PC-9 (cell line): ENCODE measurements around the gene C1orf185. TPM values are rescaled to one million over a fixed set of nuclear protein-coding genes. Genes with fewer than 3 reads are reported as not detected.

Experiments
- BruUV-seq: library from RNA; stranded (reverse); fragments of 400-500 nt; replicated peaks from 2 replicates; lab custom pipeline; 2021; lab: Mats Ljungman, UMichigan
- CTCF ChIA-PET: fragments of 300-600 bp; sonication (Branson Sonifier 250); formaldehyde crosslinking; loops from one replicate; lab custom pipeline; 2022; ENCODE audit warnings: antibody characterized with exemption; lab: Charles Lee
- POLR2A ChIA-PET: fragments of 300-600 bp; sonication (Branson Sonifier 250); formaldehyde crosslinking; loops from one replicate; lab custom pipeline; 2022; ENCODE audit warnings: antibody characterized with exemption; ENCODE audit not compliant: unreplicated experiment; lab: Charles Lee
- DNase-seq, 2 experiments: peaks; one replicate each; pipeline versions ENCODE4 v3.0.0 to v3.0.0-alpha.2; 2015 to 2022; ENCODE audit warnings: mixed read lengths in 1 of 2
- H2AFZ ChIP-seq: fragments of 200-600 bp; sonication (generic); 2 replicates; pipeline ENCODE4 v1.8.1; 2017; ENCODE audit warnings: antibody characterized with exemption
- H3F3A ChIP-seq: fragments of 200-600 bp; sonication (generic); 2 replicates; pipeline ENCODE4 v1.8.1; 2017; ENCODE audit warnings: antibody characterized with exemption, mild to moderate bottlenecking, low read depth; ENCODE audit not compliant: insufficient read depth
- H3K27ac ChIP-seq: fragments of 200-600 bp; sonication (generic); 2 replicates; pipeline ENCODE4 v1.6.1; 2016; ENCODE audit warnings: mixed run types
- H3K27me3 ChIP-seq: fragments of 200-600 bp; sonication (generic); 2 replicates; pipeline ENCODE4 v1.6.1; 2016; ENCODE audit warnings: low read depth, mixed run types; ENCODE audit not compliant: insufficient read depth
- H3K36me3 ChIP-seq: fragments of 200-600 bp; sonication (generic); 2 replicates; pipeline ENCODE4 v1.6.1; 2016; ENCODE audit warnings: low read depth, mixed run types
- H3K4me1 ChIP-seq: fragments of 200-600 bp; sonication (generic); replicated peaks from 2 replicates; pipeline ENCODE4 v1.6.1; 2016; ENCODE audit warnings: mixed run types; ENCODE audit not compliant: insufficient read depth
- H3K4me2 ChIP-seq: fragments of 200-600 bp; sonication (generic); 2 replicates; pipeline ENCODE4 v1.6.1; 2017; ENCODE audit warnings: mixed run types
- H3K4me3 ChIP-seq: fragments of 200-600 bp; sonication (generic); 2 replicates; pipeline ENCODE4 v1.6.1; 2016; ENCODE audit warnings: mixed run types
- H3K79me2 ChIP-seq: fragments of 200-600 bp; sonication (generic); 2 replicates; pipeline ENCODE4 v1.6.1; 2017; ENCODE audit warnings: low read depth, mixed run types
- H3K9me2 ChIP-seq: fragments of 200-600 bp; sonication (generic); 2 replicates; pipeline ENCODE4 v1.8.1; 2017; ENCODE audit warnings: mild to moderate bottlenecking; ENCODE audit not compliant: insufficient read depth
- H3K9me3 ChIP-seq: fragments of 200-600 bp; sonication (generic); 2 replicates; pipeline ENCODE4 v1.8.1; 2016; ENCODE audit warnings: low read depth; ENCODE audit not compliant: insufficient read depth
- H4K20me1 ChIP-seq: fragments of 200-600 bp; sonication (generic); 2 replicates; pipeline ENCODE4 v1.8.1; 2017; ENCODE audit not compliant: insufficient read depth
- CTCF ChIP-seq: fragments of 200-600 bp; sonication (generic); conservative IDR thresholded peaks from 2 replicates; pipeline ENCODE4 v1.6.1; 2017; ENCODE audit warnings: mixed run types, antibody characterized with exemption, mild to moderate bottlenecking, moderate library complexity
- EZH2 ChIP-seq: fragments of 200-600 bp; sonication (generic); IDR thresholded peaks from 2 replicates; pipeline ENCODE4 v1.8.0; 2017; ENCODE audit warnings: antibody characterized with exemption, low read depth
- intact Hi-C: fragments of 100-400 bp; cut with micrococcal nuclease; formaldehyde crosslinking; loops from one replicate; pipeline ENCODE4 v1.10.0; 2022; ENCODE audit not compliant: unreplicated experiment
- microRNA-seq: library from miRNA; unstranded; fragments of <30 nt; microRNA quantifications from one replicate; pipeline ENCODE4 v1.2.0, GENCODE V29; 2021; ENCODE audit warnings: borderline number of aligned reads, borderline replicate concordance
- total RNA-seq: library from RNA; stranded (reverse); gene quantifications from 2 replicates; pipeline ENCODE4 v1.2.3, GENCODE V29; 2021

C1orf185 gene
- total RNA-seq, 1 experiment from 2014 or later, result not detected

- peak; percentile 60 to 65 for DNase-seq
- intact Hi-C loops, result loop anchor here (5.0 kb wide), 1 partner anchor 810 kb away; no protein-coding TSS in a partner anchor
- no peaks in the 10 kb centered on the region for H3K36me3 ChIP-seq
- no peak overlapping the region for H2AFZ ChIP-seq
- CTCF ChIA-PET, result interaction anchor here (0.6 kb wide), 1 partner anchor 647 kb away, joined by 4 read pairs; no protein-coding TSS in a partner anchor
- no peaks in the 10 kb centered on the region for H4K20me1 ChIP-seq
- no peaks in the 10 kb centered on the region for H3K27me3 ChIP-seq
- H3K9me2 ChIP-seq, result no peaks in the 10 kb centered on the region
- H3K4me2 ChIP-seq, result no peak overlapping the region
- no peaks in the 10 kb centered on the region for H3K4me1 ChIP-seq
- no peaks in the 10 kb centered on the region for H3F3A ChIP-seq
- no peaks in the 10 kb centered on the region for H3K79me2 ChIP-seq
- no peak overlapping the region for H3K4me3 ChIP-seq
- POLR2A ChIA-PET, result no interaction called here
- H3K27ac ChIP-seq, result no peak overlapping the region
- peak; percentile 83 for TF ChIP-seq CTCF
- TF ChIP-seq EZH2, result no peak
- BruUV-seq, result no TSS peak
- no peaks in the 10 kb centered on the region for H3K9me3 ChIP-seq
Observed at GRCh38 chr1:51192213-51192843, 90.3 kb downstream of the C1orf185 start.

- Histone ChIP-seq H3K79me2 (no peaks in the 10 kb centered on the region), H3K9me2 (no peaks in the 10 kb centered on the region), H4K20me1 (no peaks in the 10 kb centered on the region), H2AFZ (no peak overlapping the region), H3K4me1 (no peaks in the 10 kb centered on the region), H3K4me3 (no peak overlapping the region), H3F3A (no peaks in the 10 kb centered on the region), H3K36me3 (no peaks in the 10 kb centered on the region), H3K4me2 (no peak overlapping the region), H3K27ac (no peak overlapping the region), H3K9me3 (no peaks in the 10 kb centered on the region), H3K27me3 (no peaks in the 10 kb centered on the region)
- intact Hi-C loops, result loop anchor here (5.0 kb wide), 1 partner anchor 809 kb away; no protein-coding TSS in a partner anchor
- ChIA-PET CTCF (interaction anchor here (0.6 to 0.8 kb wide), 3 partner anchors 39 to 103 kb away, joined by 3 to 4 read pairs (median 3); no protein-coding TSS in a partner anchor), POLR2A (no interaction called here)
- TF ChIP-seq EZH2, result no peak
- no peak for TF ChIP-seq CTCF
- no TSS peak for BruUV-seq
- DNase-seq, result no peak
Observed at GRCh38 chr1:51193564-51193963, 91.5 kb downstream of the C1orf185 start.

Small RNA genes within 50 kb of the gene (microRNA-seq; reads per million reads assigned to microRNA genes)
- gene MIR4421, result not detected
- not detected for gene MIR6500

Other genes starting within 250 kb of the C1orf185 start
- 99.2 and 105 TPM in 2 replicates for gene FAF1, start 142.0 kb upstream of the C1orf185 start, total RNA-seq
- gene CDKN2C, start 132.0 kb upstream of the C1orf185 start, total RNA-seq, result 16.1 and 17.1 TPM in 2 replicates
- gene RNF11, start 134.0 kb downstream of the C1orf185 start, total RNA-seq, result 63.0 and 73.2 TPM in 2 replicates
- 7.3 and 10.4 TPM in 2 replicates for gene TTC39A, start 228.3 kb downstream of the C1orf185 start, total RNA-seq